NCI-H1417 treated with DMSO at 0.1 percent for 48 hours (cell line): ENCODE results near the gene TNS3.

Experiments used
- DNase-seq: peaks from one replicate; lab custom pipeline; 2025; lab: John Stamatoyannopoulos, UW

TNS3 gene

DNA sequence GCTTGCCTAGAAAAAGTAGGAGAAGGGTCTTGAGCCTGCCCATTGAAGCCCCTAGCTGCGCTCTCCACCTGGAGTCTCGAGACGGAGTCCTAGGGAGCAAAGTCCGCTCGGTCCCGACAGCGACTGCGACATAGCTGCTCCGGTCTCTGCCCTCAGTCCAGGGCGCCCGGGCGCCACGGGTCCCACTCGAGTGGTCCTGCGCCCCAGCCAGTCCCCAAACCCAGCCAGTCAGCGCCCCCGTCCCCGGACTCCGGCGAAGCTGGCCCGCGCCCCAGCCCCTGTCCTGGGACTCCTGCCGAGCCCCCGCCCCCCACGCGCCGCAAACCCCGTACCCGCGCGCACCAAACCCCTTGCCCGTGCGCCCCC lies 490 bp downstream of the TNS3 start:
- no peak for DNase-seq

DNA sequence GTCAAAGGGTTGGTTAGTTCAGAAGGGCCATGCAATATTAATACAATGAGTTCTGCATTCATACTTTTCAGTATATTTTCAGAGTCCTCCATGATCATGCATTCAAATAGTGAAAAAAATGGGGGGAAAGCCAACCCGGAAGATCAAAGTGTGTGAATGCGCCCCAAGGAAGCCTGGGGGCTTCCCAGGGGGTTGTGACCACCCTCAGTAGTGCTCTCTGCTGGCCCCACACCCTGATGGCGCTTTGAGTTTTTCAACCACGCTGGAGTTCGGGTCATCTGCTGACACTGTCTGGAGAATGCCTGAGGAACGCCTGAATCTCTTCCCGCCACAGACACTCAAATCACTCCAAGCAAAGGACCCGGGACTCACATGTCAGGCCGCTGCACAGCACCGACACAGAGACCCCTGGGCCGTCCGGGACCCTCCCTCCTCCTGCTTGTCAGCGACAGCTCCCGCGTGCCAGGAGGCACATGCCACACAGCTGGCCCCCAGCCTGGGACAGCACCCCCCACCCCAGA lies 1.0 kb downstream of the TNS3 start:
- DNase-seq, result no peak

DNA sequence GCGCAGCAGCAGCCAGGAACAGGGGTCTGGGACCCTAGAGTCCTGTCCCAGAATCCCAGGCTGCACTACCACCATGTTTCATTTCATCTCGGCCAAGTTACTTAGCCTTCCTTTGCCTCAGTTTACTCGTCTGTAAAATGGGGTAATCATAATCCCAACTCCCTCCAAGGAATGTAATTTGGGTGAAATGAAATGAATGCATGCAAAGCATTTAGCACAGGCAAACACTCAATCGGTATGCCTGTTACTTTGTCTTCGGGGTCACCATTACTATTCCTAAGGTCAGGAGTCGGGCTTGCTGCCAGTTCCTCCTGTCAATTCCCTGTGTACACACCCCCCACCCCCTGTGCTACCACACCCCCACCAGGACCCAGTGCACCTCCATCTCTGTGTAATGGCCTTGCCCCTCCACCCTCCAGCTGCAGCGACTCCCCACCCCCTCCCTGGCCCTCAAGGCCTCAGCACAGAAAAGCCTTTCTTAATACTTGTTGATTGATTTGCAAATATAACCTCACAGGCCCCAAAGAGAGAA lies 1.7 kb downstream of the TNS3 start:
- no peak for DNase-seq

DNA sequence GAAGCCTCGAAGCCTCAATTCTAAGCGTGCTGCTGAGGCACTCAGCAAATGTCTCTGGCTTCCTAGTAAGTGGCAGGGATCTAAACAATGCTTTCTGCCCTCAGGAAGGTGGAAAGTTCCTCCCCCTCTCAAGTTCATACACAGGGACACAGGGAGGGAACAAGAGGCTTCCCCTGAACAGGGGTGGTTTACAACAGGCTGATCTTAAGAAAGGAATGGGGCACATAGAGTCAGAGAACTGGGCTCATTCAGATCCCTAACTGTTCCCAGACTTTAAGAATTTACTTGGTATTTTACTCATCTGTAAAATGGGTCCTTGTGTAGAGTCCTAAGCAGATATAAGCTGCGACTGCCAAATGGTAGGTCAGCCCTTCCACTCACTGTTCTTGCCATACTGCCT lies 2.5 kb downstream of the TNS3 start:
- no peak for DNase-seq

DNA sequence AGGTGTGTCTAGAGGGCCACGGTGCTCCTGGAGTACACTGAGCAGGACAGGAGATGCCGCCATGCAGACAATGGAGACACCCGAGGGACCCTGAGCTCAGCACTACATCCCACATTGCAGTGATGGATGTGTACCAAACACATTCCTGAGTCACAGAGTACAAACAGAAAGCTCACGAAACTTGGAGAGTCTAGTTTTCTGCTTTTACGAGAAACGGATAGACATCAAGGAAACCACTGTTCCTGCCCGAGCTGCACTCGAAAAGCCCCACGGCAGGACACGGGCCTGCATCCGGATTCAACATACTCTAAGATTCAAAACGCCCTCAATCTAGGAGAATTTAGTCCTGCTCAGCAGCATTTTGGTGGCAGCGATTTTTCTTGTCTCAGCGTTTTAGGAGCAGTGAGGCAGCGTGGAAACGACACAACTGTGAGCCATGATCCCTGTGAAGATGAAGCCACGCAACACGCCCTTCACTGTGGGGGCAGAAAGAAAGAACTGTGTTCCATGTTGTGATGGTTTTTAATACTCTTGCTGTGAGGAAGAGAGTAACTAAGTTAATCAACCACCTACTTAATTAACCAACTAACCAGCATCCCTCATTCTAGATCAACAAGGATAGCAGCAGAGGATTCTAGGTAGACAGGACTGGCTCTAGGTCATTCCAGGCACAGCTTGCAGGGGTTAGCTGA lies 3.2 kb downstream of the TNS3 start:
- no peak for DNase-seq

DNA sequence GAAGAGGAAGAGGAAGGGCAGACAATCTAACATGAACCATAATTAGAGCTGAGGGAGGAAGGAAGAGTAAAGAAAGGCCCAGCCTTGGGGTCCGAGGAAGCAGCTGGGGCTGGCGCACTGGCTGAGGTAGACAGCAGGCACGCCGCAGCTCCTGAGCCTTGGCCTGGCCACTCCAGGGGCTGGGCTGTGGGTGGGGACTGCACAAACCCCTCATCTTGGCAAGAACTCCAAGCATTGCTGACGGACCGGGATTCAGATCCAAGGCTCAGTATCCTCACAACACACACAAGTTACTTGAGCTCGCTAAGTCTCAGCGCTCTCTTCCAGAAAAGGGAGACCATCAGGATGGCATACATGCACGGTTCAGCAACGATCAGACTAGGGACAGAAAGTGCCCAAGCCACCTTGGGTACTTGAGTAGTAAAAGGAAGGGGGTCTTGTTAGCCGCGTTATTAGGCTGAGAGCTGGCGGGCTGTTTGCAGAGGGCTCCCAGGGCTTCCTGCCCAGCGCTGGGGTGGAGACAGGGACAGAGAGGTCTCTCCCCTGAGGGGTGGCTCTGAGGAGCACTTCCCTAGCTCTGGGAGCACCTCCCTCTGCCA lies 4.5 kb downstream of the TNS3 start:
- no peak for DNase-seq

DNA sequence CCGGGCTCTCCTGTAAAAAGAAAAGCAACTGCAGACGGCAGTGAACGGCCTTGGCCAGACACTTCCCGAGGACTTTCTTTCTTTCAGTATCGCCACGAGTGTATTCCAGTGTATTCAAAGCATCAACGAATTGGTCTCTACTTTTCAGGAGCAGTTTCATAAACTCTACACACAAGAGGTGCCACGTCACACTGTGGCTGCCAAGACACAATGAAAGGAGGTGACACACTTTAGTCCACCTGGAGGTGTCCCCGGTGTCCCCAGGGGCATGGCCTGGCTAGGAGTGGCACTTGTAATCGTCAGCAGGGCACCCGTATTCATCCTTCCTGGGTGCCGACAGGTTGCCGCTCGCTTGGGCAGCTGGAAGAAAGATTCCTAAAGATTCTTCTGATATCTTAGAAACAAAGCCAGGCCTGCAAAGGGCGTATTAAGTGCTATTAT lies 5.0 kb downstream of the TNS3 start:
- no peak for DNase-seq

DNA sequence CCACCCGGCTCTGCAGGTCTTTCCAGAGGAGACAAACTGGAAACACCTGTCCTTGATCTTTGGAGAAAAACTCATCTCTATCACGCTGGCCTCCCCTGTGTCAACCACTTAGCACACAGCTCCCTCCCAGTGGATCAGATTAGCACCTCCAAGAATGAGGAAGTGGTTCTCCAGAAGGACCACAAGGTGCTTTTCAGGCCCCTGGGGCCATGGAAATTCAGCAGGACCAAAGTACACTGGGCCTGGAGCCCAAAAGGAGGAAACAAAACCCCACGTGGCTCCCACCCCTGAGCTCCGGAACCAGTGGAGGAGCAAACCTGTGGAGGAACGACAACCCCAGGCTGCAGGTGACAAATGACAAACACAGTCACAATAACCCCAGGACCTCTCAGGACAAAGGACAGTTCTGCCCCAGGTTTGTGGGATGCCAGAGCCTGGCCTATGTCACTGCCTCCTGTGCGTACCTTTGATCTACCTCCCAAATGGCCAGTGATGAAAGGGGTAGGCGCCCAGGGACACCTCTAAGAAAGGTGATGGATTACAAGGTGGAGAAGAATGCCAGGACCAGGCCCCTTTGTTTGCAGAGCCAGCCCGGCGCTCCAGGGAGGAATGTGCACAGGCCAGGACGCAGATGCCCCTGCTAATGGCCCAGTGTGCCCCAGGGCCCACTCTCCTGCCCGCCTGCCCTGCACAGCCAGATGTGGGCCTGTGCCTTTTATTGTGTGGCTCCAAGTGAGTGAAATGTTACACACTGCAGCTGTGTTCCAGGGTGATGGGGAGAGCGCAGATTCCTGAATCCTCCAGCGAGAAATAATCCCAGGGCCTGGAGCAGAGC lies 5.7 kb downstream of the TNS3 start:
- DNase-seq, result no peak

DNA sequence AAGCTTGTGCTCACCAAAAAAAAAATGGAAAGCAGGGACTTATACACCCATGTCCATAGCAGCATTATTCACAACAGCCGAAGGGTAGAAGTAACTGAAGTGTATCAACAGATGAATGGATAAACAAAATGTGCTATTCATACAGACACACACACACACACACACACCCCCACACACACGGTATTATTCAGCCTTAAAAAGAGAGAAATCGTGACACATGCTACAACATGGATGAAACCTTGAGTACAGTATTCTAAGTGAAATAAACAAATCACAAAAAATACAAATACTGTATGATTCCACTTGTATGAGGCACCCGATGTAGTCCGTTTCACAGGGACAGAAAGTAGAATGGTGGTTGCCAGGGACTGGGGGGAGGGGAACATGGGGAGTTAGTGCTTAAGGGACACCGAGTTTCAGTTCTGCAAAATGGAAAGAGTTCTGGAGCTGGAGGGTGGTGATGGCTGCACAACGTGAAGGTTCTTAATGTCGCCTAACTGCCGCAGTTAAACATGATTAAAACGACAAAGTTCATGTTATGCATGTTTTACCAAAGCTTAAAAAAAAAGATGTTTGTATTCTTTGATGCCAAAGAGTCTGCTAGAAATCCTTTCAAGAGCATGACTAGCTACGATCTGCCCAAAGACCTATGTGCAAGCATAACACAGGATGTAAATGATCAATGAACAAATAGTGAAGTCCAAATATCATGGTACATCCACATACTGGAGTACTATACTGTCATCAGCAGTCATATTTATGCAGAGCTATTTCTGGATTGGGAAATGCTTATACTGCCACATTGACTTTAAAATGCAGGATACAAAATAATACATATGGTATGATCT lies 7.2 kb downstream of the TNS3 start:
- no peak for DNase-seq

DNA sequence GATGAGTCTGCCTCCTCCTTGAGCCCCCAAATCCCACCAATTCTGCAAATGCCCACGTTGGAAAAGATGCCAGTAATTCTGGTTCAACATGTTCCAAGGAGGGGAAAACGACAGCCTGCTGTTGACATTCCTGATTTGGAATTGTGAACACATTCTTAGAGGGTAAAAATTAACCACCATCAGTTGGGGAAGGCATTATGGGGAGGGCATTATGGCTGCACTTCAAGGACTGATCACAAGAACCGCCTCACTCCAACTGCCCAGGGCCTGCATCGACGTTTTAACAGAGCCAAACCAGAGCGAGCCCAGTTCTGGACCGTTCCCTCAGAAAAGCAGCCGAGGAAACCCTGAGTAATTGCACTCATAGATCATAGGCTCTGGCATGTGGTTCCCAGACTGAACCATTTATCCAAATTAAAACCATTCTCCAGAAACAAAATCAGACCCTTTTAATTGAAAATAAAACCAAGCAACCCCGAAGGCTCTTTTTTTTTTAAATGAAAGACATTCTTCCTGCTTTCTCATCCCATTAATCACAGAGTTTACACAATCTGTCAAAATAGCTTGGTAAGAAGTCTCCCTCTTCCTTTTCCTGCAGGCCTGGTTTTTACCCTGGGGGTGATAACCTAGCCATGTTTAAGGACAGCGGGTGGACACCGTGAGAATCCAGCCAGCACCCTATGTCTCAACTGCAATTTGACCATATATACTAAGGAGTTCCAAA lies 8.0 kb downstream of the TNS3 start:
- no peak for DNase-seq

DNA sequence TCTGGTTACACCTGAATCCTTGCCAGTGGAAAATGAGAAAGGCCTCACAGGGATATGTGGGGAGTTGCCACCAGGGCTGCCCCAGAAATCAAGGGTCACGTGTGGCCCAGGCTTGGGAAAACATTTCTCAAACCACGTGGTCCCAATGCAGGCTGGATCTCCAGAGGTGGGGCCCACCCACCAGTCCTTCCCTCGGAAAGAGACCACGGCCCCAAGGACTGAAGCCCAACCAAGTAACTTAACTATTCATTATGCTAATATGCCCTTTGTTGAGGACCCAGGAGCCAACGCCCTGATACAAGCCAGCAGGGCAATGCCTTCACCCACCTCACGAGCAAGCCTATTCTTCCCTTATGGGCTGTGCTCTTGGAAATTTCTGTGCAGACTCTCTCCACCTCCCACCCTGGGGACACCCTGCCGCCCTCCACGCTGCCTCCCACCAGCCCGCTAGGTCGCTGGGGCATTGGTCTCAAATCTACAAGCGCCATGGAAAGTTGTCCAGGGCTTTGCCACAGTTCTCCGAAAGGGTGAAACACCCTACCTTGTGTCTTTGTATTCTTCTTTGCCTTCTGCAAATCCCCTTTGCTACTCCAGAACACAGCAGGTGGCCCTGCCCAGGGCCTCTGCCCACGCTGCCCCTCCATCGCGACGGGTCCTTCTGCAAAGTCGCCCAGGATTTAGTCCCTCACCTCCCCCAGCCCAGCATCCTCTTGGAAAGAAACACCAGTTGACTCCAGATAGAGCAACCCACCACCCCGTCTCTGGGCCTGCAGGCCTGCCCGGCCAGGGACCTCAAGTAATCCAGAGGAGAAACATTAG lies 8.8 kb downstream of the TNS3 start:
- DNase-seq, result no peak

DNA sequence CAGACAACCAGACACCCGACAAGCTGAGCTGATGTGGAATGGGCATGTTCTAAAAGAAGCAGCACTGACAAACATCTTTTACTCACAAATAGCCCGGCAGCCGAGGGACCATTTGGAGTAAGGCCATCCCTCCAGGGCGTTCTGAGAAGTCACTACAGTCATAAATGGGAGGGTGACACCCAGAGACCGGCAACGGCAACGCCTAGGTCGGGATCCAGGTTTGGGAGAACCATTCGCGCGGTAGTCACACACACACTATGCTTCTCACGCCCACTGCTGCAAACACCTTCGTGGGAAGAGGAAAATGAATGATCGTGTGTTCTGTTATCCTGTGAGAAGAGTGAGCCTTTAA lies 9.8 kb downstream of the TNS3 start:
- no peak for DNase-seq

DNA sequence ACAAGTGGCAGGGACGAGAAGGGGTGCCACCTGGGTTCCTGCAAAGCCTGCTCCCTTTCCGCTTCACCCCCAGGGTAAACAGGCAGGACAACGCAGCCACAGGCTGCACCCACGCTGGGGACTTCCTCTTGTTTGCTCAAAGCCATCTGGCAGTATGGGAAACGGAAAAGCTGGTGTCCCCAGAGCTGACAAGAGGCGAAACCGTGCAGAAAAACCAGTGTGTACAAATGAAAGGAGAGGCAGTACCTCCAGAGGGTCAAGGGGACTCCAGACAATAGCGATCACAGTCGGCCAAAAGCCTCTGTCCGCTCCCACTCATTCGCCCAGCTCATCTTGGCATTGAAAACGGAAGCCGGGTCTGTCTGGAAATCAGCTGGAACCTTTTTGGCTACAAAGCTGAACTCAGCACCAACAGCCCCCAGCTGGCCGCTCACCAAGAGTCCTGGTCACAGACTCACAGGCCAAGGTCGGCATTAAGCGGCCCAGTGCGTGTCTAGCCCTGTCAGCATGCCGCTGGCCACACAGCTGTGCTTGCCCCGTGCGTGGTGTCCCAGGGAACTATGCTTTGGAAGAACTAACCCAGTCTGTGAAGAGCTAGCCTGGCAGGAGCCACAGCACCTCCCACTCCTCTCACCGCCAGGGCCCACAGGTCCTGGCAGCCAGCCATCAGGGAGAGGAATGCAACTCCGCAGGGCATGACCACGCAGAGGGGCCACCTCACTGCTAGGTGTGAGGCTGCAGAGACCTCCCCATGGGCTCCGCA lies 10.4 kb downstream of the TNS3 start:
- peak; percentile 49 for DNase-seq

DNA sequence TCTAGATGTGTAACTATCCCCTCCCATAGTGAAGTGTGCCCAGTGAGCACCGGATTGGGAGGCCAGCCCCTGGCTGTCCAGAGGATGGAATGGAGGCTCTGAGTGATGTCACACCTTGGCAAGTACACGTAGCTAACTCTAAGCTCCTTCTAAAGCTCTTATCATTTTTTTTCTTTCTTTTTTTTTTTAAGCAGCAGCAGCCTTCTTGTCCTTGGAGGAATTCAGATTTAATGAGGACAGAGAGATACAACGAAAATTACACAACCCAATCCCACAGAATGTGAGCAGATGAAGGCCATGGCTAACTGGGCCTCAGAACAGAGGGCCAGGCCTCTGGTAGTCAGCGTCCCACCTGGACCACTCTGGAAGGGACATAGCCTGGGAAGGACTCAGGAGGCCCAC lies 11.3 kb downstream of the TNS3 start:
- DNase-seq, result no peak

DNA sequence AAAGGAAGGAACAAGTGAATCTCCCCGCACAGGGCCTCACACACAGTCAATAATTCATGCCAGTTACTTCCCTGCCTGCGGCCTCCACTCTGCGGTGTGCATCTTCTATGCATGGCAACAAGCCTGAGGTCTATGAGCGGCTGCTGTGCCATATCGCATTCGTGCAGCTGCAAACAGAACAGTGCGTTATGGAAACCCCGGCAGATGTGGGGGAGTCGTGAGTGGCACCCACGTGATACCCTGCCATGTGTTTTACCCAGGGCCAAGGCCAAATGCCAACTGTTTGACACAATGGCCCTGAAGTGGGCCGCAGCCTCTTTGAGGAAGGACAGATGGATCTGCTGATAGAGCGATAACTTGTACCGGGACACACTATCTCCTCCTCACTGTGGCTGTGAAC lies 13.4 kb downstream of the TNS3 start:
- no peak for DNase-seq

DNA sequence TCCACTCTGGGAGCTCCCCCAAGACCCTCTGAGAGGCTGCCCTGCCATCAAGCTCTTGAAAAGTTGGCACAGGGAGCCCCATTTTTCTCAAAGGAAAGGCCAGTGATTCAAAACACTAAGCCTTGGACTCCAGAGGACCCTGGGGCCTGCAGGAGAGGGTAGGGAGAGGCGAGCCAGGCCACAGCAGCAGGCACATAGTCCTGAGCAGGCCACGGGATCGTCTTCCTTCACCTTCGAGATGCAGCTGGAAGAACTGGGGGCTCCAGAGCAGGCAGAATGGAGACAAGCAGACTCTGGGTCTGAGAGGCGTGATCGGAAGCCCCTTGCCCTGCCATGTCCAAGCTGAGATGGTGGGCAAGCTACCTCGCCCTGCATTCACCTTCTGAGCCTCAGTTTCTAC lies 13.9 kb downstream of the TNS3 start:
- no peak for DNase-seq

DNA sequence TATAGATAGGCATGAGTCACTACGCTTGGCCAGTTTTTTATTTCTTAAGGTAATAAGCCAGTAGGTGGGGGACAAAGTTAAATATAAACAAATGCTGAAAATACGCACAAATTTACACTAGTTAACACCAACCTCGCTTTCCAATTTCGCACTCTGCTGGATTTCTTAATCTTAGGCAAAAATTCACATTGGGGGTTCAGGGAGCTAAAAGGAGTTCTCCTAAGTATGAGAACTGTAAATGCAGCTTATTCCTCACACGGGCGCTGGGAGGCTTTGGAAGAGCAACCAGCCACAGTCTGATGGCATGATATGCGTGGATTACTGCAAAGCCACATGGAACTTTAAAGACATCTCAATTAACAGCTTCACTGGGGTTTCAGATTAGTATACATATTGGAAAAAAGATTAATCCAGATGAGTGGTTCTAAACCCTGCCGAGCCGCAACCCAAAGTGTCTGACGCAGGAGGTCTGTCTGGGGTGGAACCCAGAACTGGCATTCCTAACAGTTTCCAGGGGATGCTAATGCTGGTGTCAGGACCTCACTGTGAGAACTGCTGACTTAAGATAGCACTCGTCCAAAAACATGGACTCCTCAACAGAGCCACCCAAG lies 16.2 kb downstream of the TNS3 start:
- DNase-seq, result no peak

DNA sequence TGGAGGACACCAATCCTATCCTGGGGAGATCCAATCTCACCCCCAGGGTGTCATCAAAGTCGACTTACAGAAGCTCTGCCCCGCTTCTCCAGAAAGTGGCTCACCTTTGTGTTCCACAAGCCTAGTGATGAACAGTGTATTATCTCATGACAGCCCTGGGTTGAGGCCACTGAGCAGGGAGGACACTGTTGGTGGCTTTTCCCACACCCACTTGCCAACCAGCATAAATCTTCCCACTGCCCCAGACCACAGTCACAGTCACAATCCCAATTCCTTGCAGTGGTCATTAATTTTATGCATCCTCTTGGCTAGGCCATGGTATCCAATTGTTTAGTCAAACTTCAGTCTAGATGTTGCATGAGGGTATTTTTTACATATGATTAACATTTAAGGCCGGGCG lies 18.4 kb downstream of the TNS3 start:
- DNase-seq, result no peak
